Activated T-cell treated with anti-CD3 and anti-CD28 coated beads, Interleukin-2, amount 50 U/mL, for 48 hours (primary cell): ENCODE measurements around the gene APOC4.
"Not testable (repeated sequence)": the region's sequence is repeated elsewhere in the genome, so short reads cannot be mapped to it uniquely, and the experiment has no call there.

Source experiments
- DNase-seq, 2 experiments: peaks; one replicate each; pipeline ENCODE4 v3.0.0-alpha.2; 2020

APOC4 gene

DNA sequence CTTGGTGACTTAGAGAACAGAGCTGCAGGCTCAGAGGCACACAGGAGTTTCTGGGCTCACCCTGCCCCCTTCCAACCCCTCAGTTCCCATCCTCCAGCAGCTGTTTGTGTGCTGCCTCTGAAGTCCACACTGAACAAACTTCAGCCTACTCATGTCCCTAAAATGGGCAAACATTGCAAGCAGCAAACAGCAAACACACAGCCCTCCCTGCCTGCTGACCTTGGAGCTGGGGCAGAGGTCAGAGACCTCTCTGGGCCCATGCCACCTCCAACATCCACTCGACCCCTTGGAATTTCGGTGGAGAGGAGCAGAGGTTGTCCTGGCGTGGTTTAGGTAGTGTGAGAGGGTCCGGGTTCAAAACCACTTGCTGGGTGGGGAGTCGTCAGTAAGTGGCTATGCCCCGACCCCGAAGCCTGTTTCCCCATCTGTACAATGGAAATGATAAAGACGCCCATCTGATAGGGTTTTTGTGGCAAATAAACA lies 17.8 kb upstream of the APOC4 start:
- DNase-seq: no peak

DNA sequence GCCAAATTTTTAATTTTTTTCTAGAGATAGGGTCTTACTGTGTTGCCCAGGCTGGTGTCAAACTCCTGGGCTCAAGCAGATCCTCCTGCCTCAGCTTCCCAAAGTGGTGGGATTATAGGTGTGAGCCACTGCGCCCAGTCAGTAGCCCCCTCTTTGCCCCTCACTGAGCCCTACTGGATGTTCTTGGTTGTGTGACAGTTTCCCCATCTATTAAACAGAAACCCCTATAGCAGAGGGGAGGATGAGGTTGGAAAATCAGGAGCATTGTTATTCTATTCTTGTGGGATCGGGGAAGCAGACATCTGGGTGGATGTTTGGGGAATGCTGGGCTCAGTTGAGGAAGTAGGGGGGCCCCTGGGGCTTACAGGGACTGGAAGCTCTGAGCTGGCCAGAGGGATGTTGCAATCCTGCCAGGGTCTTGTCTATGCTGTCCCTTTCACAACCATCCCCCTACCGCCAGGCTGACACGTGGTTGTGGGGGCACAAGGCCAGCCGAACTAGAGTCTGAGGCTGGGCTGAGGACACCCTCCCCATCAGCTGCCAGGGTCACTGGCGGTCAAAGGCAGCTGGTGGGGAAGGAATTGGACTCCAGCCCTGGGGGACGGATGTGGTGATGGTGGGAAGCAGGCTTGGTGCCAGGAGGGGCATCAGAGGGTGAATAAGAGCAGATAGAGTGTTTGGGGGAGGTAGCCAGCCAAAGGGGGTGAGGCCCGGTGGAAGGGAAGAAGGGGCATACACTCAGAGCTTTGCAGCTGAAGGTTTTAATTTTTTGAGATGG lies 16.7 kb upstream of the APOC4 start:
- DNase-seq: no peak

DNA sequence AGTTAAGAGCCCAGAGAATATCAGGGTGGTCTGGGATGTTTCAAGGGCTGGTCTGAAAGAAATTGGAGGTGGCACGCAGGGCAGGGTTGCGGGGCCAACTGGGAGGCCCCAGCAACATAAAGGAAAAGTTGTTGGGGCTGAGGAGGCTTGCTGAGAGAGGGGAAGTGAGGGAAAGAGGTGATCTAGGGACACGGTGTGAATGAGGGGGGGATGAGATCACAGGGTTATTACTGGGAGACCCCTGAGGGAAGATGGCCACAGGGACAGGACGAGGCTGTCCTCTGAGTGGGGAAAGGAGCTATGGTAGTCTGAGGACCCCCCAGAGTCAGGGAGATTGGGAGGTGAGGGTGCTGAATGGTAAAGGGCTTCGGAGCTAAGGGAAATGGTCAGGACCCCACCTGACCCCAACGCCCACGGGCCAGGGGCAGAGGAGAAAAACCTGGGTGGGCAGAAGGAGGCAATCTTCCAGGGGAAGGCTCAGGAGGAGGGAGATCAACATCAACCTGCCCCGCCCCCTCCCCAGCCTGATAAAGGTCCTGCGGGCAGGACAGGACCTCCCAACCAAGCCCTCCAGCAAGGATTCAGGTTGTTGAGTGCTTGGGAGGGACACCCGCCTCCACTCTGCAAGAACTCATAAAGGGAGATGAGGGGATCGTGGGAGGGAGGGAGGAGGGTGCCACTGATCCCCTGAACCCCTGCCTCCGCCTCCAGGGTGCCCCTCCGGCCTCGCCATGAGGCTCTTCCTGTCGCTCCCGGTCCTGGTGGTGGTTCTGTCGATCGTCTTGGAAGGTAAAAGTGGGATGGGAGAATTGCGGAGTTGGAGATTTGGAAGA lies 15.6 kb upstream of the APOC4 start:
- DNase-seq: not testable (repeated sequence)

DNA sequence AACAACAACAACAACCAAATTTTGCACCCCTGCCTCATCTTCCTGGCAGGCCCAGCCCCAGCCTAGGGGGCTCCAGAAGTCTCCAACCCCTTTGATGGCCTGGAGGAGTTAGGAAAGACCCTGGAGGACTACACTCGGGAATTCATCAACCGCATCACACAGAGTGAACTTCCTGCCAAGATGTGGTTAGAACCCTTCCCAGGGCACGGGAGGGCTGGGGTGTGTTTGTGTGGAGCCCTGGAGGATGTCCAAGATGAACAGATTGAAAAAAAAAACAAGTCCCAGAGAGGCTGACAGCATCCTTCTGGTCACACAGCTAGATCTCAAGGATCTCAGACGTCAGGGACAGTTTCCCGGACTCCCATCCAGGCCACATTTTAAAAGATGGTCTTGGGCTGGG lies 14.3 kb upstream of the APOC4 start:
- no peak for DNase-seq

DNA sequence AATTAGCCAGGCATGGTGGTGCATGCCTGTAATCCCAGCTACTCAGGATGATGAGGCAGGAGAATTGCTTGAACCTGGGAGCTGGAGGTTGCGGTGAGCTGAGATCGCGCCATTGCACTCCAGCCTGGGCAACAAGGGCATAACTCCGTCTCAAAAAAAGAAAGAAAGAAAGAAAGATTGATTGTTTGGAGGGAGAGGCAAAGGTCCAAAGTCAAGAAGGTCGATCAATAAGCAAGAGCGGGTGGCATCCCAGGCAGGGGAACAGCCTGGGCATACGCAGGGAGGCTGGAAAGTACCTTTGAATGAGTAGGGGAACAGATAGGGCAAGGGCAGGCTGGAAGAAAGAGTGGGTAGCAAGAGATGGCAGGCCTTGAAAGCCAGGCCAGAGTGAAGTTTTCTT lies 11.9 kb upstream of the APOC4 start:
- no peak for DNase-seq

DNA sequence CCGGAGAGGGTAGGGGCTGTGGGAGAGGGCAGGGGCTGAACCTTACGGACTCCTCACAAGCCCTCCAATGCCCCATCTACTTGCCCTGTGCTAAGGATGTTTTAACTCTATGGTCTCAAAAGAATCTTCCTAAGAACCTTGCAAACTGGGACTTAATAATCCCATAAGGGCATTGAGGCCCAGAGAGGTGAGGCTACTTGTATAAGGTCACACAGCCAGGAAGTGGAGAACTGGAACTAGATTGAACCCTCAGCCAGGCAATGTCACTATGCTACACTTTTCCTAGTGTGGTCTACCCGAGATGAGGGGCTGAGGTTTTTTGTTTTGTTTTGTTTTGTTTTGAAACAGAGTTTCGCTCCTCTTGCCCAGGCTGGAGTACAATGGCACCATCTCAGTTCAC lies 10.5 kb upstream of the APOC4 start:
- no peak for DNase-seq

DNA sequence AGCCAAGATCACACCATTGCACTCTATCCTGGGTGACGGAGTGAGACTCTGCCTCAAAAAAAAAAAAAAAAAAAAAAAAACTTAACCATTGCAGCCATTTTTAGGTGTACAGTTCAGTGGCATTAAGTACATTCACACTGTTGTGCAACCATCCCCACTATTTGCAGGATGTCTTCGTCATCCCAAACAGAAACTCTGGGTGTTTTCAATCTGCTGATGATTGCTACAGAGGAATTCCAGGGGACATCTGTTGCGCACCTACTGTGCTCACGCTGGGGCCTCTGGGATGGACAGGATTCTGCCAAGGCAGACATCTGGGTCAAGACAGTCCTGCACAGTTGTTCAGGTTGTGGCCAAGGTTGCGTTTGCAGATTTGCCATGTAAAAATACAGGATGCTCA lies 2.4 kb upstream of the APOC4 start:
- DNase-seq: no peak

DNA sequence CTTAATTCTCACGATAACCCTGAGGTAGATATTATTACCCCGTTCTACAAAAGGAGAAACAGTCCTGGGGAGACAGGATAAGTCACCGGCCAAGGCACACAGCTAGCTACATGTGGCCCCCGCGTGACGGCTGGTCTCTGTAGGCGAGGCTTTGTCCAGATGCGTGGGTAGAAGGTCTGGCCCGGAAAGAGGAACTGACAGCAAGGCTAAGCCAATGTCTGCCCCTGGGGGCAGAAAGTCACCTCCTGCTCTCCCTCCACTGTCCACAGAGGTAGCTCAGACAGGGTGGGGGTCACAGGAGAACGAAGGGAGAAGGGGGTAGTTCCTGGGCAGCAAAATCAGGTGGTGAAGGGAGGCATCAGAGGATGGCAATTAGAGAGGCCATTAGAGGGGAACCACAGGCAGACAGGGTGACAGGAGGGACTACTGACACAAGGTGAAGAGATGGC lies 1.8 kb downstream of the APOC4 start:
- no peak for DNase-seq

DNA sequence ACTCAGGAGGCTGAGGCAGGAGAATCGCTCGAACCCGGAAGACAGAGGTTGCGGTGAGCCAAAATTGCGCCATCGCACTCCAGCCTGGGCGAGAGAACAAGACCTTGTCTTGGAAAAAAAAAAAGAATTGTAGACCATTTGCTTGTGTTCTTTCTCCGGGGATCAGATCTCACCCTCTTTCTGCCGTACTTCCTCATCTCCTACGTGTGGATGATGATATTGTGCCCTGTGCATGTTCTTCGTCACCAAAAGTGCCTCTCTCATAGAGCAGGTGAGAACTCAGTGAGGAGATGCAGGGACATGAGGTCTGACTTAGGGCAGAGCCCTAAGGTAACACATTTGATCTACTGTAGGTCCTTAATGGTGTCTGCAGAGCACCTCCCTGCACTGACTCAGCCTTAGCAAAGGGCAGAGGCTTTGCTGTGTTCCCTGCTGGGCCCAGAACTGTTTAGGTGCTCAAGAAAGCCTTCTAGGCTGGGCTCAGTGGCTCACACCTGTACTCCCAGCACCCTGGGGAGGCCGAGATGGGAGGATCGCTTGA lies 5.1 kb downstream of the APOC4 start:
- DNase-seq: no peak

DNA sequence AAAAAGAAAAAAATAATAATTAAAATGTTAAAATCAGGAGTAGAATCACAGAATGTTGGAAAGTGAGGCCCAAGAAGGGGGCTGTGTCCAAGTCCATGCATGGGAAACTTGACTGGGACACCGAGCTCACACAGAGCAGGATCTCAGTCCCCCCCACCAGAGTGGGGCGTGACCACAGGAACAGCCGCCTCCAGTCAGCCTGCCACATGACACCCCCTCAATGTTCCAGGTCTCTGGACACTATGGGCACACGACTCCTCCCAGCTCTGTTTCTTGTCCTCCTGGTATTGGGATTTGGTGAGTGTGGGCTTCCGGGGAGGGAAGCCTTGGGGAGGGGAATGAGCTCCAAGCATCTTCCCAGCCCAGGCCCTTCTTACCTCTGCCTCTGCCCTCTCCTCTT lies 6.2 kb downstream of the APOC4 start:
- no peak for DNase-seq

DNA sequence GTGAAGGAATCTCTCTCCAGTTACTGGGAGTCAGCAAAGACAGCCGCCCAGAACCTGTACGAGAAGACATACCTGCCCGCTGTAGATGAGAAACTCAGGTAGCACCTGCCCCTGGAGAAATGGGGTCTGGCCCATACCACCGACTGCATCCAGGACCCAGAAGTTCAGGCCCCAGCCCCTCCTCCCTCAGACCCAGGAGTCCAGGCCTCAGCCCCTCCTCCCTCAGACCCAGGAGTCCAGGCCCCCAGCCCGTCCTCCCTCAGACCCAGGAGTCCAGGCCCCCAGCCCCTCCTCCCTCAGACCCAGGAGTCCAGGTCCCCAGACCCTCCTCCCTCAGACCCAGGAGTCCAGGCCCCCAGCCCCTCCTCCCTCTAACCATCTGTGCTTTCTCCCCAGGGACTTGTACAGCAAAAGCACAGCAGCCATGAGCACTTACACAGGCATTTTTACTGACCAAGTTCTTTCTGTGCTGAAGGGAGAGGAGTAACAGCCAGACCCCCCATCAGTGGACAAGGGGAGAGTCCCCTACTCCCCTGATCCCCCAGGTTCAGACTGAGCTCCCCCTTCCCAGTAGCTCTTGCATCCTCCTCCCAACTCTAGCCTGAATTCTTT lies 6.8 kb downstream of the APOC4 start:
- DNase-seq: no peak

DNA sequence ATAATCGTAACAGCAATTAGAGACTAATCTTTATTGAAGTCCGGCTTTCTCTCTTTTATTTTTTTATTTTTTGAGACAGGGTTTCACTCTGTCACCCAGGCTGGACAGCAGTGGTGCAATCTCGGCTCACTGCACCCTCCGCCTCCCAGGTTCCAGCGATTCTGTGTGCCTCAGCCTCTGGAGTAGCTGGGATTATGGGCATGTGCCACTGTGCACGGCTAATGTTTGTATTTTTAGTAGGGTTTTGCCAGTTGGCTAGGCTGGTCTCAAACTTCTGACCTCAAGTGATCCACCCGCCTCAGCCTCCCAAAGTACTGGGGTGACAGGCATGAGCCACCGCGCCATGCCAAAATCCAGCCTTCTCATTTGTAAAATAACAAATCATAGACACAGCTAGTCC lies 7.5 kb downstream of the APOC4 start:
- no peak for DNase-seq

DNA sequence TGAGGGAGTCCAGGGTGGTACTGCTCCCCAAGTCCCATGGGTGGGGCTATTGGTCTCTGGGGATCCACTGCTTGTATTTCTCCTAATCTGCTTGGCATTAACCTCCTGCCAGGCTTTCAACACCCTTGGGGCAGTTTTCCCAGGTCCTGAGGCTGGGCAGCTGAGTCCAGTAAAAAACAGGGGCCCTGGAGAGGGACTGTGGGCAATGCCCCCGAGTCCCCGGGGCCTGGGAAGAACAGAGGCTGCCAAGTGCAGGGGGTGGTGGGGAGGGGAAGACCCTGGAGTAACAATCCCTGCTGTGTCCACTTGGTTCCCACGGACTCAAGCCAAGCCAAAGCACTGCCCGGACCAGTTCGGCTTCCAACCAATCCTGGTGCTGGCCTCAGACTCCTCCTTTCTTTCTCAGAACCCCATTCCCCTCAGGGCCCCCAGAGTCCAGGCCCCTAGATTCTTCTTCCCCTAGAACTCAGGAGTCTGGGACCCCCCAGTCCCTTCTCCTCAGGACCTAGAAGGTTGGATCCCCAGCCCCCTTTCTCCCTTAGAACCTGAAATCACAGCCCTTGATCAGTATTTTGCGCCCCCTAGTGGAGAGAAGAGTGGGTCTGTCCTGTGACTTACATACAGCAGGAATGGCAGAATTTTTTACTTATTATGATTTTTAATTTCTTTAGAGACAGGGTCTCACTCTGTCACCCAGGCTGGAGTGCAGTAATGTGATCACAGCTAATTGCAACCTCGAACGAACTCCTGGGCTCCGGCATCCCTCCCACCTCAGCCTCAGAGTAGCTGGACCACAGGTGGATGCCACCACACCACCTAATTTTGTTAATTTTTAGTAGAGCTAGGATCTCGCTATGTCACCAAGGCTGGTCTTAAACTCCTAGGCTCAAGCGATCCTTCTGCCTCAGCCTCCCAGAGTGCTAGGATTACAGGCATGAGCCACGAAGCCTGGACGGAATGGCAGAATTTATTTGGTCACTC lies 9.4 kb downstream of the APOC4 start:
- peak; percentile 52 to 59 for DNase-seq

DNA sequence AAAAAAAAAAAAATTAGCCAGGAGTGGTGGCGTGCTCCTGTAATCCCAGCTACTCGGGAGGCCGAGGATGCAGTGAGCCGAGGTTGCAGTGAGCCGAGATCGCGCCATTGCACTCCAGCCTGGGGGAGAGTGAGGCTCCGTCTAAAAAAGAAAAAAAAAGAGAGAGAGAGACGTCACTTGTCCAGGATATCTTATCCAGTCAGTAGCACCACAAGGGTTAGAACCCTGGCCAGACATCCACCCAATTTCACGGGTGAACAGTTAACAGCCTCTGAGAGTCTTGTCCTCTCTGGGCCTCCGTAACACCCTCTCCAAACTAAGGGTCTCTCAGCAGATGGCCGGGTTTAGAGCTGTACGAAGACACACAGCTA lies 12.2 kb downstream of the APOC4 start:
- DNase-seq: no peak

DNA sequence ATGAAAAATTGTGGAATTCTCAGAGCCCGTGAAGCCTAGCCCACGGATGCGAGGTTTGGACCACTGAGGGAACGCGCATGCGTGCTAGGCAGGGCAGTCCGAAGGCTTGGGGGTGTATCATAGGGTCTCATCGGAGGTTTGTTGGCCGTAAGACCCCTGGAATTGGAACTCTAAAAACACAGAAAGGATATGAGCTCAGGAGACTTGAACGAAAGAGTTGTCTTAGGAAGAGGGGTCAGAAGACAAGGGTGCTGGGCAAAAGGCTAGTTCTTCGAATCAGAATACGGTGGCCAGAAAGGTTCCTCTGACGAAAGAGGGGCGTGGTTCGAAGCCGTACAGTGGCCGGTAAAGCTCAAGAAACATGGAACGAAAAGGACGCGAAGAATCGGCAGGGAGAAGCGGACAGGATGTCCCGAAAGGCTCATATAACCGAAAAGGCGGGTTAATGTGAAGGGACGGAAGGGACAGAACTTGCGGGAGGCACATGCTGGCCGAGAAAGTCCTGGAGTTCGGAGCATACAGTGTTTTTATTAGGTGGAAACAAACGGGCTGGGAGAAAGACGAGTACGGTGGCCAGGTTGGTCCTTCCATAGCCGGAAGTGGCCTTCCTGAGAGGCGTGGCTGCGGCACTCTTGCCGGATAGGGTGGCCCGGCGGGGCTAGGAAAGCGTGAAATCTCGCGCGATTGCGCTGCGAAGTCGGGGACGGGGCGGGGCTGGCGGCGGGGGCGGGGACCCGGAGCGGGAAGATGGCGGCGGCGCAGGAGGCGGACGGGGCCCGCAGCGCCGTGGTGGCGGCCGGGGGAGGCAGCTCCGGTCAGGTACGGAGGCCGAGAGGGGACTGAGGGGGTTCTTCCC lies 12.8 kb downstream of the APOC4 start, which contains the start of gene CLPTM1:
CLPTM1 (plus strand) TSS at position 732 of the 856 bp plus-strand sequence; CDS start at position 748, 16 bp downstream.
- peak; percentile 96 to 97 for DNase-seq

DNA sequence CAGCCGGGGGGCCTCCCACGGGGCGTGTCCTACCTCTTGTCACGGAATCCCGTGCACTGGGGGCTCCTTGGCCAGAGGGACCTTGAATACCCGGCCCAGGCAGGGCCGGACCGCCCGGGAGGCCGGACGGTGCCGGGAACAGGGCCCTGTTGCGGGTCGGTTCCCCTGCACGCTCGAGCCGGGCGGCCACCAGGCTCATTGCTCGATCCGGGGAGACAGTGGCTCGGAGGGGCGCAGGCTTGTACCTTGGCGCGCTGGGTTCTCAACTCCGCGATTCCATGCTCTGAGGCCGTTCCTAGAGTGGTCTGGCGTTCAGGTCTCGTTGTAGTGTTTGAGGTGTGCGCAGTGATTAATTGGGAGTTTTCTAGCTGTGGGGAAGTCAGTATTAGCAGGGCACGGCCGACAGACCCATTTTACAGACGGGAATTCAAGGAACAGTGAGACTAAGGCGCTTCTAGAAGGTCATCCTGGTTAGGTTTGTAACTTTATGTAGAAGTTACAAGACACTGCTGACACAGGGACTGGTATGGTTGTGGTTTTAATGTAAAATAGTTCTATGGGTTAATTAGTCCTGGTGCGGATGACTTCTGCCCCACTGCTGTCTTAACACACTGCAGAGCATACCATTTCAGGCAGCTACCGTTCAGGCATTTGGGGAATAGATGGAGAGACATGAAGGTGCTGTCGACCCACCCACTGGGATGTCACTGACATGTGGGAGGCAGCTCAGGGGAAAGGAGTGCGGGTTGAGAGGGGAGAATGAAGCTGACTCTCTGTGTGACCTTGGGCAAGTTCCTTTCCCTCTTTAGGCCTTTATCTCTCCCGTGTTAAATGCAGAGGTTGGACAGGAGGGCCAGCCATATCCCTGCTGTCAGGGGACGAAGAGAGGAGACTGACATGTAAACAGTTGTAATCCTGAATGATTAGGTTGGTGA lies 13.7 kb downstream of the APOC4 start:
- DNase-seq: peak; percentile 24 to 27

DNA sequence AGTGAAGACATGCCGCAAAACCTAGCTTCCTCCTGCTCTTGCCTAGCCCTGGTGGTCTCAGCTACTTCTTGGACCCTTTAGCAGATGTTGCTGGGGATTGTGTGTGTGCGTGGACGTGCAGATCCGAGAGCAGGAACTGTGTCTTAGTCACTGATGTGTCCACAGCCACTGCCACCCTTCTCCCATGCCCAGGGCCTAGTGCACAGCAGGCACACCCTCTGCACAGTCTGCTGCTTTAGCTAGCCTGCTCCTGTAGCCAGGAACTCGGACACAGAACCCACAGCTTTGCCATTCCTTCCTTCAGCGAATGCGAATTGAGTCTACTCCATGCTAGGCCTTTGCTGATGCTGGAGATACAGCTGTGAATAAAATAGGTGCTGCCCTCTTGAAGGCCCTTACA lies 15.5 kb downstream of the APOC4 start:
- DNase-seq: no peak

DNA sequence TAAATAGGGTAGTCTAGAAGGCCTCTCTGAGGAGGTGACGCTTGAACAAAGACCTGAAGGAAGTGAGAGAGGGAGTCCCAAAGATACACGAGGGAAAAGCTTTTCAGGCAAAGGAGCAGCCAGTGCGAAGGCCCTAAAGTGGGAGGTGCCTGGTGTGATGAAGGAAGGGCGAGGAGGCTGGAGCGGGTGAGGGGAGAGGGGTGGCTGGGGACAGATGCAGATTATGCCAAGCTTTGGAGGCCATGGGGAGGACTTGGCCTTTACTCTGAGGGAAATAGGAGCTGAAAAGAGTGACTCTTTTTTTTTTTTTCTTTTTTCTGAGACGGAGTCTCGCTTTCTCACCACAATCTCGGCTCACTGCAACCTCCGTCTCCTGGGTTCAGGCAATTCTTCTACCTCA lies 16.1 kb downstream of the APOC4 start:
- DNase-seq: no peak

DNA sequence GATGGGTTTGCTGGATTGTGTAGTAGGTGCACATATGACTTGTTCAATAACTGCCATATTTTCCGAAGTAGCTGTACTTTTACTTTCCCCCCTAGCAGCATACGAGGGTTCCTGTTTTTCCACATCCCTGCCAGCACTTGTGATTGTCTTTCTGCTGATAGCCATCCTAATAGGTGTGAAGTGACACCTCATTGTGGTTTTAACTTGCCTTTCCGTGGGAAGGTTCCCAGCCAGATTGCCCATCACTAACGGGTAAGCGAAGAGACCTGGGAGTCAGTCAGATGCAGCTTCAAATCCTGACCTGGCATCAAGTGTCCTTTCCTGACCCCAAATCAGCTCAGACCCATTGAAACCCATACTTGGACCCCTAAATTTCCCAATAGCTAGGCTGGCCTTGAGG lies 17.7 kb downstream of the APOC4 start:
- DNase-seq: no peak
